HFFc6 (cell line): ENCODE measurements around the gene SLA2. TPM values are rescaled to one million over a fixed set of nuclear protein-coding genes. Genes with fewer than 3 reads are reported as not detected.

Experiments
- DNase-seq: peaks from one replicate; pipeline ENCODE4 v3.0.0-alpha.2; 2018
- H3K27ac Mint-ChIP-seq: 2 replicates; pipeline ENCODE4 v1.8.0; 2020; ENCODE audit warnings: mild to moderate bottlenecking, mixed read lengths
- H3K27me3 Mint-ChIP-seq: 2 replicates; pipeline ENCODE4 v1.8.0; 2021; ENCODE audit warnings: mild to moderate bottlenecking, moderate library complexity, mixed read lengths; ENCODE audit not compliant: insufficient read depth
- H3K36me3 Mint-ChIP-seq: 2 replicates; pipeline ENCODE4 v1.8.0; 2021; ENCODE audit warnings: low read depth, mixed read lengths
- H3K4me1 Mint-ChIP-seq: 2 replicates; pipeline ENCODE4 v1.8.0; 2020; ENCODE audit warnings: low read depth, mixed read lengths
- H3K4me3 Mint-ChIP-seq: 2 replicates; pipeline ENCODE4 v1.8.0; 2020; ENCODE audit warnings: mild to moderate bottlenecking, moderate library complexity, mixed read lengths
- H3K9me3 Mint-ChIP-seq: 2 replicates; pipeline ENCODE4 v1.8.0; 2020; ENCODE audit warnings: mild to moderate bottlenecking, mixed read lengths
- CTCF ChIP-seq: fragments of 200-600 bp; sonication (generic); IDR thresholded peaks from 2 replicates; pipeline ENCODE4 v1.5.0; 2021; ENCODE audit warnings: antibody characterized with exemption, mild to moderate bottlenecking
- total RNA-seq, 6 experiments: library from RNA; stranded (reverse); fragmentation: NEBNext Ultra II Directional; extraction: Animal tissue kit (Norgen Biotek cat#: 25700); gene quantifications; 2 replicates in 1 of 6; 3 replicates in 5 of 6; pipeline ENCODE4 v1.2.3, GENCODE V29; 2021

SLA2 gene
- total RNA-seq, 6 experiments from 2014 or later, result not detected

- Mint-ChIP-seq H3K36me3 (no peaks in the 10 kb centered on the region), H3K4me1 (no peaks in the 10 kb centered on the region), H3K27me3 (peaks cover 7% of the 10 kb centered on the region), H3K9me3 (no peaks in the 10 kb centered on the region), H3K27ac (no peak overlapping the region), H3K4me3 (no peak overlapping the region)
- DNase-seq, result no peak
- TF ChIP-seq CTCF, result no peak
Measured at GRCh38 chr20:36629719-36630681, 16.0 kb downstream of the SLA2 start.

- Mint-ChIP-seq H3K27ac (no peak overlapping the region), H3K4me1 (no peaks in the 10 kb centered on the region), H3K9me3 (no peaks in the 10 kb centered on the region), H3K4me3 (no peak overlapping the region), H3K27me3 (peaks cover 7% of the 10 kb centered on the region), H3K36me3 (no peaks in the 10 kb centered on the region)
- TF ChIP-seq CTCF, result no peak
- no peak for DNase-seq
Measured at GRCh38 chr20:36628076-36628475, 17.9 kb downstream of the SLA2 start.

GRCh38 chr20:36624944-36625324 is 21.1 kb downstream of the SLA2 start:
- no peaks in the 10 kb centered on the region for H3K36me3 Mint-ChIP-seq
- no peaks in the 10 kb centered on the region for H3K4me1 Mint-ChIP-seq
- no peaks in the 10 kb centered on the region for H3K9me3 Mint-ChIP-seq
- no peak for TF ChIP-seq CTCF
- no peaks in the 10 kb centered on the region for H3K27me3 Mint-ChIP-seq
- DNase-seq, result no peak
- H3K27ac Mint-ChIP-seq, result no peak overlapping the region
- no peak overlapping the region for H3K4me3 Mint-ChIP-seq

DNA sequence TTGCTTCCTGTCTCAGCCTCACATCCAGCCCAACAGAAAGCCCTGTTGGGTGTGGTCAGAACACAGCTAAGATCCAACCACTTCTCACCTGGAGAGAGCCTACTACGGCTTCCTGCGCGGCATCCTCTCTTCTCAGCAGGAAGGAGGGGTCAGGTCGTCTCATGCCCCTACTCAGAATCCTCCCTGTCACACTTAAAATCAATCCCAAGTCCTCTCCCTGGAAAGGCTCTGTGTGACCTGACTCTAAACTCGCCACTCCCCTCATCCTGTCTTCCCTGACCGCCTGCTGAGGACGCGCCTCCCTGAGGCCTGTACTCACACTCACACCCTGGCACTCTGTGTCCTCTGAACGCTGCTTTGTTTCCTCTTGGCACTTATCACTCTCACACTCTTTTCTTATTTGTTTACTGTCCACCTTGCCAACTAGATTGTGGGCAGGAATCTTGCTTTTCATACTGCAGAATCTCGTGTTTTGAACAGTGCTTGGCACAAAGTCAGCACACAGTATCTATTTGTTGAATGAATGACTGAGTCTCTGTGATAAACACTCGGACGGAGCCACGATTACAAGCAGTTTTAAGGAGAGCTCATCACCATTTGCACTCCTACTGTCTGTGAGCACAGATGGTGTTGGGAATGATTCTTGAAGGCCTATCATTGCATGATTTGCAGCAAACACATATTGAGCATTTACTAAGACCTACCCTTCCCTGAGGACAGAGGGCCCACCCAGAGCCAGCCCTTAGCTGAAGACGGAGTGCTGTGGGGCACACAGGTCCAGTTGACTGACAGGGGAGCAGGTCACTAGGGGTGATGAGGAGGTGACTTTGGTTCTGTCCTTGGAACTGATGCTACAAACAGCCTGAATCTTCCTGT is 21.7 kb downstream of the SLA2 start:
- Mint-ChIP-seq H3K36me3 (no peaks in the 10 kb centered on the region), H3K9me3 (no peaks in the 10 kb centered on the region), H3K27ac (no peak overlapping the region), H3K4me3 (no peak overlapping the region), H3K27me3 (no peaks in the 10 kb centered on the region), H3K4me1 (no peaks in the 10 kb centered on the region)
- no peak for TF ChIP-seq CTCF
- no peak for DNase-seq

GRCh38 chr20:36623444-36623843 is 22.6 kb downstream of the SLA2 start:
- H3K36me3 Mint-ChIP-seq, result no peaks in the 10 kb centered on the region
- no peaks in the 10 kb centered on the region for H3K4me1 Mint-ChIP-seq
- no peak overlapping the region for H3K4me3 Mint-ChIP-seq
- no peak for TF ChIP-seq CTCF
- no peaks in the 10 kb centered on the region for H3K9me3 Mint-ChIP-seq
- DNase-seq, result no peak
- no peaks in the 10 kb centered on the region for H3K27me3 Mint-ChIP-seq
- H3K27ac Mint-ChIP-seq, result no peak overlapping the region
